SK-N-SH (cell line): ENCODE measurements around the gene TULP3.

Source experiments
- ELF1 ChIP-seq: IDR thresholded peaks from 2 replicates; pipeline ENCODE4 v1.4.0; 2012
- EZH2phosphoT487 ChIP-seq: fragments of 200-600 bp; sonication (generic); IDR thresholded peaks from 2 replicates; pipeline ENCODE4 v1.6.1; 2017; ENCODE audit warnings: low read depth, mixed run types, mild to moderate bottlenecking, antibody characterized with exemption, moderate library complexity, borderline replicate concordance
- GABPA ChIP-seq: IDR thresholded peaks from 2 replicates; pipeline ENCODE4 v1.4.0; 2012; ENCODE audit warnings: low read depth, mild to moderate bottlenecking
- RAD21 ChIP-seq: IDR thresholded peaks from 2 replicates; pipeline ENCODE4 v1.6.1; 2012; ENCODE audit warnings: mild to moderate bottlenecking, low read length
- RFX5 ChIP-seq: IDR thresholded peaks from 2 replicates; pipeline ENCODE4 v1.6.1; 2012; ENCODE audit warnings: mild to moderate bottlenecking, improper control_type of control experiment, low read length
- TCF12 ChIP-seq: IDR thresholded peaks from 2 replicates; pipeline ENCODE4 v1.4.0; 2012
- YY1 ChIP-seq: IDR thresholded peaks from 2 replicates; pipeline ENCODE4 v1.4.0; 2012; ENCODE audit warnings: low read depth, mild to moderate bottlenecking
- TF ChIP-seq, protein P1 (sequence below): fragments of 200-600 bp; sonication (generic); IDR thresholded peaks from 2 replicates; pipeline ENCODE4 v1.6.1; 2017; ENCODE audit warnings: antibody characterized with exemption, mild to moderate bottlenecking, moderate library complexity
- TF ChIP-seq, protein P2 (sequence below): IDR thresholded peaks from 2 replicates; pipeline ENCODE4 v1.6.1; 2012; ENCODE audit warnings: mild to moderate bottlenecking, low read depth, low read length, moderate library complexity
- TF ChIP-seq, protein P3 (sequence below): IDR thresholded peaks from 2 replicates; pipeline ENCODE4 v1.4.0; 2012; ENCODE audit warnings: low read depth, borderline replicate concordance

DNA sequence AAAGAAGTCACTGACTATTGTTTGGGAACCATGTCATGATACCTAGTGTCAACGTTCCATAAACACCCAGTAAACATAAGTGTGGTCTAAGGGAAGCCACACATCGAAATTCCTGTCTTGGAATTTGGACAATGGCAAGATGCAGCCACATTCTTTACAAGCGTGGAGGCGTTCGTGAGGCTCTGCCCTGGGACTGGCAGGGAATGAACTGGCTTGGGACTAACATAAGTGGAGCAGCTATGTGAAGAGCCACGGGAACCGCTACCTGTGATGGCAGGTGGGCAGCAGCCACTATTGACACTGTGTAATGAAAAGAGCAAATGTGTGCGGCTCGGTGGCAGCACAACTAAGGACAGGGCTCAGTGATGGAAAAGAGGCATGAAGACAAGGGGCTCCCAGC lies 45.9 kb upstream of the TULP3 start:
- TF ChIP-seq, protein P1, sequence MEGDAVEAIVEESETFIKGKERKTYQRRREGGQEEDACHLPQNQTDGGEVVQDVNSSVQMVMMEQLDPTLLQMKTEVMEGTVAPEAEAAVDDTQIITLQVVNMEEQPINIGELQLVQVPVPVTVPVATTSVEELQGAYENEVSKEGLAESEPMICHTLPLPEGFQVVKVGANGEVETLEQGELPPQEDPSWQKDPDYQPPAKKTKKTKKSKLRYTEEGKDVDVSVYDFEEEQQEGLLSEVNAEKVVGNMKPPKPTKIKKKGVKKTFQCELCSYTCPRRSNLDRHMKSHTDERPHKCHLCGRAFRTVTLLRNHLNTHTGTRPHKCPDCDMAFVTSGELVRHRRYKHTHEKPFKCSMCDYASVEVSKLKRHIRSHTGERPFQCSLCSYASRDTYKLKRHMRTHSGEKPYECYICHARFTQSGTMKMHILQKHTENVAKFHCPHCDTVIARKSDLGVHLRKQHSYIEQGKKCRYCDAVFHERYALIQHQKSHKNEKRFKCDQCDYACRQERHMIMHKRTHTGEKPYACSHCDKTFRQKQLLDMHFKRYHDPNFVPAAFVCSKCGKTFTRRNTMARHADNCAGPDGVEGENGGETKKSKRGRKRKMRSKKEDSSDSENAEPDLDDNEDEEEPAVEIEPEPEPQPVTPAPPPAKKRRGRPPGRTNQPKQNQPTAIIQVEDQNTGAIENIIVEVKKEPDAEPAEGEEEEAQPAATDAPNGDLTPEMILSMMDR: no peak
- no peak for TF ChIP-seq YY1
- TF ChIP-seq, protein P2, sequence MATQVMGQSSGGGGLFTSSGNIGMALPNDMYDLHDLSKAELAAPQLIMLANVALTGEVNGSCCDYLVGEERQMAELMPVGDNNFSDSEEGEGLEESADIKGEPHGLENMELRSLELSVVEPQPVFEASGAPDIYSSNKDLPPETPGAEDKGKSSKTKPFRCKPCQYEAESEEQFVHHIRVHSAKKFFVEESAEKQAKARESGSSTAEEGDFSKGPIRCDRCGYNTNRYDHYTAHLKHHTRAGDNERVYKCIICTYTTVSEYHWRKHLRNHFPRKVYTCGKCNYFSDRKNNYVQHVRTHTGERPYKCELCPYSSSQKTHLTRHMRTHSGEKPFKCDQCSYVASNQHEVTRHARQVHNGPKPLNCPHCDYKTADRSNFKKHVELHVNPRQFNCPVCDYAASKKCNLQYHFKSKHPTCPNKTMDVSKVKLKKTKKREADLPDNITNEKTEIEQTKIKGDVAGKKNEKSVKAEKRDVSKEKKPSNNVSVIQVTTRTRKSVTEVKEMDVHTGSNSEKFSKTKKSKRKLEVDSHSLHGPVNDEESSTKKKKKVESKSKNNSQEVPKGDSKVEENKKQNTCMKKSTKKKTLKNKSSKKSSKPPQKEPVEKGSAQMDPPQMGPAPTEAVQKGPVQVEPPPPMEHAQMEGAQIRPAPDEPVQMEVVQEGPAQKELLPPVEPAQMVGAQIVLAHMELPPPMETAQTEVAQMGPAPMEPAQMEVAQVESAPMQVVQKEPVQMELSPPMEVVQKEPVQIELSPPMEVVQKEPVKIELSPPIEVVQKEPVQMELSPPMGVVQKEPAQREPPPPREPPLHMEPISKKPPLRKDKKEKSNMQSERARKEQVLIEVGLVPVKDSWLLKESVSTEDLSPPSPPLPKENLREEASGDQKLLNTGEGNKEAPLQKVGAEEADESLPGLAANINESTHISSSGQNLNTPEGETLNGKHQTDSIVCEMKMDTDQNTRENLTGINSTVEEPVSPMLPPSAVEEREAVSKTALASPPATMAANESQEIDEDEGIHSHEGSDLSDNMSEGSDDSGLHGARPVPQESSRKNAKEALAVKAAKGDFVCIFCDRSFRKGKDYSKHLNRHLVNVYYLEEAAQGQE: no peak
- TF ChIP-seq GABPA: no peak
- no peak for TF ChIP-seq EZH2phosphoT487
- TF ChIP-seq, protein P3, sequence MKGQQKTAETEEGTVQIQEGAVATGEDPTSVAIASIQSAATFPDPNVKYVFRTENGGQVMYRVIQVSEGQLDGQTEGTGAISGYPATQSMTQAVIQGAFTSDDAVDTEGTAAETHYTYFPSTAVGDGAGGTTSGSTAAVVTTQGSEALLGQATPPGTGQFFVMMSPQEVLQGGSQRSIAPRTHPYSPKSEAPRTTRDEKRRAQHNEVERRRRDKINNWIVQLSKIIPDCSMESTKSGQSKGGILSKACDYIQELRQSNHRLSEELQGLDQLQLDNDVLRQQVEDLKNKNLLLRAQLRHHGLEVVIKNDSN: no peak
- TF ChIP-seq ELF1: no peak
- no peak for TF ChIP-seq RFX5
- no peak for TF ChIP-seq TCF12
- no peak for TF ChIP-seq RAD21
